Epithelial cell of esophagus (primary cell): ENCODE results near the gene ADGRL3.

Experiments
- DNase-seq: peaks from one replicate; pipeline ENCODE4 v3.0.0; 2010; ENCODE audit warnings: low read depth
- H3K4me3 ChIP-seq: 2 replicates; pipeline ENCODE4 v1.5.1; 2011; ENCODE audit warnings: mild to moderate bottlenecking, low read length, control low read depth
- TF ChIP-seq, protein P1 (sequence below): IDR thresholded peaks from 2 replicates; pipeline ENCODE4 v1.5.1; 2011; ENCODE audit warnings: low read depth, mild to moderate bottlenecking, low read length, control low read depth, inconsistent platforms; ENCODE audit not compliant: insufficient read depth; ENCODE audit errors: missing control alignments

ADGRL3 gene

DNA sequence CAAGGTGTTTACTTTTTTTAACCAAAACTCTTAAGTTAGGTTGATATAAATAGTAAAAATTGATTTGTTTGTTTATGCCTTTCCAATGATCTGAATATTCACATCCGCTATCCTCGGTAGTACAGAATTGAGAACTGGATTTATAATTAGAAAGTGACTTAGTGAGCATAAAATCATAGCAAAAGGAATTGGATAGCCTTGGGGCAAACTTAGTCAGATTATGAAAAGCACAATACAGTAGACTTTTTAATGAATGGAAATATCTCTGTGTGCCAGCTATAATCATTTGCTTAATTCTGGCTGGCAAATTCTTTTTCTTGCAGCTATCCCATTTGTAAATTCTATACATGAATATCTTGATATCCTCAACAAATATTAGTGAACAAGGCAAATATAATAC, 713.5 kb downstream of the ADGRL3 start:
- no peak for DNase-seq
- no peak overlapping the region for H3K4me3 ChIP-seq
- TF ChIP-seq, protein P1, sequence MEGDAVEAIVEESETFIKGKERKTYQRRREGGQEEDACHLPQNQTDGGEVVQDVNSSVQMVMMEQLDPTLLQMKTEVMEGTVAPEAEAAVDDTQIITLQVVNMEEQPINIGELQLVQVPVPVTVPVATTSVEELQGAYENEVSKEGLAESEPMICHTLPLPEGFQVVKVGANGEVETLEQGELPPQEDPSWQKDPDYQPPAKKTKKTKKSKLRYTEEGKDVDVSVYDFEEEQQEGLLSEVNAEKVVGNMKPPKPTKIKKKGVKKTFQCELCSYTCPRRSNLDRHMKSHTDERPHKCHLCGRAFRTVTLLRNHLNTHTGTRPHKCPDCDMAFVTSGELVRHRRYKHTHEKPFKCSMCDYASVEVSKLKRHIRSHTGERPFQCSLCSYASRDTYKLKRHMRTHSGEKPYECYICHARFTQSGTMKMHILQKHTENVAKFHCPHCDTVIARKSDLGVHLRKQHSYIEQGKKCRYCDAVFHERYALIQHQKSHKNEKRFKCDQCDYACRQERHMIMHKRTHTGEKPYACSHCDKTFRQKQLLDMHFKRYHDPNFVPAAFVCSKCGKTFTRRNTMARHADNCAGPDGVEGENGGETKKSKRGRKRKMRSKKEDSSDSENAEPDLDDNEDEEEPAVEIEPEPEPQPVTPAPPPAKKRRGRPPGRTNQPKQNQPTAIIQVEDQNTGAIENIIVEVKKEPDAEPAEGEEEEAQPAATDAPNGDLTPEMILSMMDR: no peak

DNA sequence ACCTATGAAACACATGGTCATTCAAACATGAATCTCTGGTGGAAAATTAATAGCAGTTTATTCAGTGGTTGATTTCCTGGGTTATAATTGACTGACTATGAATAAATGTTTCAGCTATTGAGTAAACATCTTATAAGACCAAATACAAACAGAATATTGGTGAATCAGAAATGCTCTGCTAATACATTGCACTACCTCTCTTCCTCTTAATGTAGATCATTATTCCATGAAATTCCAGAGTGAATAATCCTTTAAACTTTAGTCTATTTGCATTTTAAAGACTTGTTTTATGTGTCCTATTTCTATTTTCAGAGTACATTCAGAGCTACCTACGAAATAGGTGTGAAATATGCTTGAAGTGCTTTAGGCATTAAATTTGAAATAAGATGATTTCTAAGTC, 715.4 kb downstream of the ADGRL3 start:
- no peak overlapping the region for H3K4me3 ChIP-seq
- no peak for DNase-seq
- TF ChIP-seq, protein P1: no peak

DNA sequence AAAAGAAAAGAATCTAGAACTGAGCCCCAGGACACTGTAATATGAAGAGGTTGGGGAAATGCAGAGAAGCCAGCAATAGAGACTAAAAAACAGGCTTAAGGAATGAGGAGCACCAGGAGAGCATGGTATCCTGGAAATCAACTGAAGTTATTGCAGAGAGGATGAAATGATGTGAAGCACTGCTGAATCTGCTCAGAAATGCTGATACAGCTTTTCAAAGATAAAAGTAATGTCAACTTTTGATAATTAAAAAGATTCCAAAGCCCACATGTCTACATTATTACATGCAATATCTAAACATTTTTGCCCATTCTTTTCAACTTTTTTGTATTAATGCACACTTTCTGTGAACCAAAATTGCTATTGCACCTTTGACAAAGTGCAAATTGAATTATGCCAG, 718.4 kb downstream of the ADGRL3 start:
- DNase-seq: no peak
- TF ChIP-seq, protein P1: no peak
- no peak overlapping the region for H3K4me3 ChIP-seq

DNA sequence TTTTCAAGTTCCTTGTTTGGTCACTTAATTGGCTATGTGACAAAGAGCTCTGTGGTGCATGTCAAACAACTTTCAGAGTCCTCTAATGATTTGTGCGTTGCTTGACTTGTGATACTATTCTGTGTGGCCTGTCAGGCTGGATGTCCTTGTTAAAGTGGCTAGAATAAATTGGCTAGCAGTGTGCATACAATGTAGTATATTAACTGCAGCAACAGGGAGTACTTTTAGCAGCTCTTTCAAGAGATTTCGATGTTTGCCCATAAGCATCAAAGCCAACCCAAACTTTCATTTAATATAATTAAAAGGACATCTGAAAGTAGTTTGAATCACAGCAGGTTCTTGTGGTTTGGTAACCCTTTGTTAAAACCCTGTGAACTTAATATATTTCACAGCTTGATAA, 718.9 kb downstream of the ADGRL3 start:
- TF ChIP-seq, protein P1: no peak
- H3K4me3 ChIP-seq: no peak overlapping the region
- no peak for DNase-seq

DNA sequence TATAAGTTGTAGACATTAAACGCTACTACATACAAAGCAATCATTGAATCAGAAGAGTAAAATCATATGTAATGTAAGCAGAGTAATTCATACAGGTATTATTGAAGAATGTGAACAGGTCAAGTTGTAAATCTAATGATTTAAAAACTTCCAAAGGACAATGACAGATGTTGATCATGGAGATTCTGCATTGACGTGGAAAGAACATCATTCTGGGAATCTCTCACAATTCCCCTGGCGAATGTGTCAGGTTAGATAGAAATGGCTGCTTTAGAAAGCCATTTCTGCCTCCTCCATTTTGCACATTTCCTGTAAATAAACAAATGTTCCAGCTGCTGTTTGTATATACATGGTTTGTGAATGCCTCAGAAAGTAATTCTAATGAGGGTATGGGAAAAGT, 719.4 kb downstream of the ADGRL3 start:
- H3K4me3 ChIP-seq: no peak overlapping the region
- TF ChIP-seq, protein P1: no peak
- no peak for DNase-seq

DNA sequence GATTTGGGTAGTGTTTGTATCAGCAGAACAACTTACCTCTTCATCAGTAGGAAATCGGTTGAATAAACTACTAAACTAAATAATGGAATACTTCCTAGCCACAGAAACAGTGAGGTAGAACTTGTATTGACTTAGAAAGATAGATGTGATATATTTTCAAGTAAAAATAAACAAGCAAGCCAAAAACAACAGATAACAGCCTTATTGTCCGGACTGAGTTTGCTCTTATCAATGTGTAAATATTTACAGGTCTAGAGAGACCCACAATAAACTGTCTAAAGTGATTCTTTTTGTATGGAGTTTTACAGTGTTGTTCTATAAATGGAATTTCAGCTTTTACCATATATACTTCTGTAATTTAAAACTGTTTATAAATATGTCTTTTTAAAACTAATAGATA, 721.8 kb downstream of the ADGRL3 start:
- no peak overlapping the region for H3K4me3 ChIP-seq
- DNase-seq: no peak
- TF ChIP-seq, protein P1: no peak

DNA sequence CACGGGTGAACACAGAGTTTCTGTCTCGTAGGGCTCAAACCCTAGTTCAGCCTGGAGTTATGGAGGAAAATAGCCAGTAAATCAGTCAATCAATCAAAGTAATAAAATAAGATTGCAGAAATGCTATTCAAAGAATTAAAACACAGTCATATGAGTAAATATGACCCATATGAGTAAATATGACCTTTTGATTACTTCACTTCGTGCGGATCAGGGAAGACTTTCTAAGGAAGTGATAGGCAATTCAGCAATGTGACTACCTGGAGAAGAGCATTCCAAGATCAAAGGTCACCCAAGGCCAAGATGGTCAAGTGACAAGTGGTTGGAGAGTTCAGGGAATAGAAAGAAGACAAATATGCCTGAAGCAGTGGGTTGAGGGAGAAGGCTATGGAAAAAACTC, 722.6 kb downstream of the ADGRL3 start:
- TF ChIP-seq, protein P1: no peak
- peak; percentile 36 for DNase-seq
- no peak overlapping the region for H3K4me3 ChIP-seq
